ENCODE measurements around the gene MYRFL.
A peak's percentile ranks its signal among the peaks of the same experiment; 100 is the strongest.
"Not testable (repeated sequence)": the region's sequence is repeated elsewhere in the genome, so short reads cannot be mapped to it uniquely, and the experiment has no call there.

The MYRFL gene

GRCh38 chr12:69851976-69852375 is 26.9 kb downstream of the MYRFL start:
- no peak overlapping the region for H3K4me3 ChIP-seq (ENCODE audit: control insufficient read depth, low read depth, low read length)
- TF ChIP-seq, protein P1, sequence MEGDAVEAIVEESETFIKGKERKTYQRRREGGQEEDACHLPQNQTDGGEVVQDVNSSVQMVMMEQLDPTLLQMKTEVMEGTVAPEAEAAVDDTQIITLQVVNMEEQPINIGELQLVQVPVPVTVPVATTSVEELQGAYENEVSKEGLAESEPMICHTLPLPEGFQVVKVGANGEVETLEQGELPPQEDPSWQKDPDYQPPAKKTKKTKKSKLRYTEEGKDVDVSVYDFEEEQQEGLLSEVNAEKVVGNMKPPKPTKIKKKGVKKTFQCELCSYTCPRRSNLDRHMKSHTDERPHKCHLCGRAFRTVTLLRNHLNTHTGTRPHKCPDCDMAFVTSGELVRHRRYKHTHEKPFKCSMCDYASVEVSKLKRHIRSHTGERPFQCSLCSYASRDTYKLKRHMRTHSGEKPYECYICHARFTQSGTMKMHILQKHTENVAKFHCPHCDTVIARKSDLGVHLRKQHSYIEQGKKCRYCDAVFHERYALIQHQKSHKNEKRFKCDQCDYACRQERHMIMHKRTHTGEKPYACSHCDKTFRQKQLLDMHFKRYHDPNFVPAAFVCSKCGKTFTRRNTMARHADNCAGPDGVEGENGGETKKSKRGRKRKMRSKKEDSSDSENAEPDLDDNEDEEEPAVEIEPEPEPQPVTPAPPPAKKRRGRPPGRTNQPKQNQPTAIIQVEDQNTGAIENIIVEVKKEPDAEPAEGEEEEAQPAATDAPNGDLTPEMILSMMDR (conservative IDR thresholded peaks at IDR 0.05; ENCODE audit: control insufficient read depth, insufficient read depth, low read depth, low read length): no peak
- DNase-seq (ENCODE audit: low read depth): peak; percentile 20

DNA sequence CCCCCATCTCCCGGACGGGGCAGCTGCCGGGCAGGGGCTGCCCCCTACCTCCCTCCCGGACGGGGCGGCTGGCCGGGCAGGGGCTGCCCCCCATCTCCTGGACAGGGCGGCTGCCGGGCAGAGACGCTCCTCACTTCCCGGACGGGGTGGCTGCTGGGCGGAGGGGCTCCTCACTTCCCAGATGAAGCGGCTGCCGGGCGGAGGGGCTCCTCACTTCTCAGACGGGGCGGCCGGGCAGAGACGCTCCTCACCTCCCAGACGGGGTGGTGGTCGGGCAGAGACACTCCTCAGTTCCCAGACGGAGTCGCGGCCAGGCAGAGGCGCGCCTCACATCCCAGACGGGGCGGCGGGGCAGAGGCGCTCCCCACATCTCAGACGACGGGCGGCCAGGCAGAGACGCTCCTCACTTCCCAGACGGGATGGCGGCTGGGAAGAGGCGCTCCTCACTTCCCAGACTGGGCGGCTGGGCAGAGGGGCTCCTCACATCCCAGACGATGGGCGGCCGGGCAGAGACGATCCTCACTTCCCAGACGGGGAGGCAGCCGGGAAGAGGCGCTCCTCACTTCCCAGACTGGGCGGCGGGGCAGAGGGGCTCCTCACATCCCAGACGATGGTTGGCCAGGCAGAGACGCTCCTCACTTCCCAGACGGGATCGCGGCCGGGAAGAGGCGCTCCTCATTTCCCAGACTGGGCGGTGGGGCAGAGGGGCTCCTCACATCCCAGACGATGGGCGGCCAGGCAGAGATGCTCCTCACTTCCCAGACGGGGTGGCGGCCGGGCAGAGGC is 28.3 kb downstream of the MYRFL start:
- not testable (repeated sequence) for H3K4me3 ChIP-seq (ENCODE audit: control insufficient read depth, low read depth, low read length); DNase-seq (ENCODE audit: low read depth)

GRCh38 chr12:69866698-69867097 is 41.7 kb downstream of the MYRFL start:
- TF ChIP-seq, protein P1 (conservative IDR thresholded peaks at IDR 0.05; ENCODE audit: control insufficient read depth, insufficient read depth, low read depth, low read length): no peak
- no peak for DNase-seq (ENCODE audit: low read depth)
- H3K4me3 ChIP-seq (ENCODE audit: control insufficient read depth, low read depth, low read length): no peak overlapping the region

DNA sequence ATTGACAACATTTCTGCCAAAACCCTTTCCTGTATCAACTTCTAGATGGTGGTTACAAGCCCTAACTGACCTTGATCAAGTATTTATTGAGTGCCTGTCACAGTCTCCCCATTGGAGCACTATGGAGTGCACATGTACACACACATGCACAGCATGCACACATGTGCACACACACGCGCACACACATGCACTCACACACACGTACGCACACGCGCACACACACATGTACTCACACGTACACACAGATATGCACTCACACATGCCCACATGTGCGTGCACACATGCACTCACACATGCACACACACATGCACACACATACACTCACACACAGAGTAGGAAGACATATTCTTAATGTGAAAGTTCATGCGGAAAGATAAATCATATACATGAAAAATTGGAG is 43.7 kb downstream of the MYRFL start:
- no peak for DNase-seq (ENCODE audit: low read depth)
- TF ChIP-seq, protein P1 (conservative IDR thresholded peaks at IDR 0.05; ENCODE audit: control insufficient read depth, insufficient read depth, low read depth, low read length): no peak
- no peak overlapping the region for H3K4me3 ChIP-seq (ENCODE audit: control insufficient read depth, low read depth, low read length)

DNA sequence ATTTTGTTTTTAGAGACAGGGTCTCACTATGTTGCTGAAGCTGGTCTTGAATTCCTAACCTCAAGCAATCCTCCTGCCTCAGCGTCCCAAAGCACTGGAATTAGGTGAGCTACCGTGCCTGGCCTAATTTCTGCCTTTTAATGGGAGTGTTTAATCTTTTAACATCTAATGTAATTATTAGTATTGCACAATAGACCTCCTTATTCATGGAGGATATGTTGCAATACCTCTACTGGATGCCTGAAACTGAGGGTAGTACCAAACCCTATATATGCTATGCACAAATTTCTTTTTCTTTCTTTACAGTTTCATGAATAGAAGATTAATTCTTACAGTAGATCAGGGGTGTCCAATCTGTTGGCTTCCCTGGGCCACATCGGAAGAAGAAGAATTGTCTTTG is 47.8 kb downstream of the MYRFL start:
- TF ChIP-seq, protein P1 (conservative IDR thresholded peaks at IDR 0.05; ENCODE audit: control insufficient read depth, insufficient read depth, low read depth, low read length): no peak
- no peak overlapping the region for H3K4me3 ChIP-seq (ENCODE audit: control insufficient read depth, low read depth, low read length)
- peak; percentile 51 for DNase-seq (ENCODE audit: low read depth)

GRCh38 chr12:69873429-69873828 is 48.4 kb downstream of the MYRFL start:
- TF ChIP-seq, protein P1 (conservative IDR thresholded peaks at IDR 0.05; ENCODE audit: control insufficient read depth, insufficient read depth, low read depth, low read length): no peak
- DNase-seq (ENCODE audit: low read depth): peak; percentile 60
- H3K4me3 ChIP-seq (ENCODE audit: control insufficient read depth, low read depth, low read length): no peak overlapping the region

GRCh38 chr12:69874606-69875005 is 49.6 kb downstream of the MYRFL start:
- peak; percentile 57 for DNase-seq (ENCODE audit: low read depth)
- TF ChIP-seq, protein P1 (conservative IDR thresholded peaks at IDR 0.05; ENCODE audit: control insufficient read depth, insufficient read depth, low read depth, low read length): no peak
- no peak overlapping the region for H3K4me3 ChIP-seq (ENCODE audit: control insufficient read depth, low read depth, low read length)
